ENCODE results near the gene KCNH8. TPM values are rescaled to one million over a fixed set of nuclear protein-coding genes. Genes with fewer than 3 reads are reported as not detected.

Gene KCNH8
- total and polyA plus RNA-seq, 3 donors from 2014 or later = 2.0 to 8.9 (median 7.1) TPM

DNA sequence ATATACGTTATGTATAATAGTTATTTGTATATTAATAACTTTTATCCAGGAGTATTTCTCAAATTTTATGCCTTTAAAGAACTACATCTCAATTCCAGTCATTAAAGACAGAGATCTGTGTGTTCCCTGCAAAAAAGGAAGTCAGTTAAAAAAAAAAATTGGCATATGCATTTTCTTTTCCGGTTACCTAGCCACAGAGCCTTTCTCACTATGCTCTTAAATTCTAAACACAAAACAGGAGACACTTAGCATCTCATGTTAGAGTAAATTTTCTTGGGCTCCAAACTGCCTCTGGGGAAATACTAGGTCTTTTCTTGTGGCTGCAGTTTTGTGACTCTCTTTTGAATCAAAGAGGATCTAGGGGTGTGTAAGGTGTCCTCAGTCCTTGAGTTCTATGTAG is 105.9 kb downstream of the KCNH8 start:
- TF ChIP-seq POLR2A (IDR thresholded peaks at IDR 0.05) = no peak
- TF ChIP-seq, protein P1, sequence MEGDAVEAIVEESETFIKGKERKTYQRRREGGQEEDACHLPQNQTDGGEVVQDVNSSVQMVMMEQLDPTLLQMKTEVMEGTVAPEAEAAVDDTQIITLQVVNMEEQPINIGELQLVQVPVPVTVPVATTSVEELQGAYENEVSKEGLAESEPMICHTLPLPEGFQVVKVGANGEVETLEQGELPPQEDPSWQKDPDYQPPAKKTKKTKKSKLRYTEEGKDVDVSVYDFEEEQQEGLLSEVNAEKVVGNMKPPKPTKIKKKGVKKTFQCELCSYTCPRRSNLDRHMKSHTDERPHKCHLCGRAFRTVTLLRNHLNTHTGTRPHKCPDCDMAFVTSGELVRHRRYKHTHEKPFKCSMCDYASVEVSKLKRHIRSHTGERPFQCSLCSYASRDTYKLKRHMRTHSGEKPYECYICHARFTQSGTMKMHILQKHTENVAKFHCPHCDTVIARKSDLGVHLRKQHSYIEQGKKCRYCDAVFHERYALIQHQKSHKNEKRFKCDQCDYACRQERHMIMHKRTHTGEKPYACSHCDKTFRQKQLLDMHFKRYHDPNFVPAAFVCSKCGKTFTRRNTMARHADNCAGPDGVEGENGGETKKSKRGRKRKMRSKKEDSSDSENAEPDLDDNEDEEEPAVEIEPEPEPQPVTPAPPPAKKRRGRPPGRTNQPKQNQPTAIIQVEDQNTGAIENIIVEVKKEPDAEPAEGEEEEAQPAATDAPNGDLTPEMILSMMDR (IDR thresholded peaks at IDR 0.05) = no peak
- no peak for DNase-seq
- H3K4me3 ChIP-seq = no peak overlapping the region
- WGBS, 2 donors = 84% methylated on average over 2 of the region's 2 CpGs
- no peak overlapping the region for H3K27ac ChIP-seq
- no peaks in the 10 kb centered on the region for H3K36me3 ChIP-seq (ENCODE audit: low read depth, missing control alignments)
- H3K9me3 ChIP-seq = no peaks in the 10 kb centered on the region
- no peaks in the 10 kb centered on the region for H3K27me3 ChIP-seq
- no peaks in the 10 kb centered on the region for H3K4me1 ChIP-seq
- intact Hi-C loops (cut with DNase I; ENCODE audit: low total_unique reads) = no loop called here

DNA sequence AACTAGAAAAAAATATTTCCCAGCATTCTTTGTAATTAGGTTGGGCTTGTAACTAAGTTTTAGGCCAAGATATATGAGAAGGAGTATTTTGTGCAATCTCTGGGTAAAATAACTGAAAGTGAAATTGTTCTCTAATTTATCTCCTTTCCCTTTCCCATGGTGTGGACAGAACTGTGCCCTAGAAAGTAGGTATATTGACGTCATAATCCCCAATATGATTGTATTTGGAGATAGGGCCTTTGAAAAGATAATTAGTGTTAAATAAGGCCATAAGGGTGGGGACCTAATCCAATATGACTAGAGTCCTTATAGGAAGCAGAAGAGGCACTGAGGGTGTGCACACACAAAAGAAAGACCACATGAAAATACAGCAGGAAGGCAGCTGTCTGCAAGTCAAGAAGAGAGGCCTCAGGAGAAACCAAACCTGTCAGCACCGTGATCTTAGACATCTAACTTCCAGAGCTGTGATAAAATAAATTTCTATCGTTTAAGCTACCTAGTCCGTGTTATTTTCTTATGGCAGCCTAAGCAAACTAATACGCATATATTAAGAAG is 106.6 kb downstream of the KCNH8 start:
- DNase-seq = no peak
- Histone ChIP-seq H3K36me3 (ENCODE audit: low read depth, missing control alignments) (no peaks in the 10 kb centered on the region), H3K4me1 (no peaks in the 10 kb centered on the region), H3K9me3 (no peaks in the 10 kb centered on the region), H3K27me3 (no peaks in the 10 kb centered on the region), H3K4me3 (no peak overlapping the region), H3K27ac (no peak overlapping the region)
- intact Hi-C loops (cut with DNase I; ENCODE audit: low total_unique reads) = no loop called here
- no peak for TF ChIP-seq POLR2A (IDR thresholded peaks at IDR 0.05)
- TF ChIP-seq, protein P1 (IDR thresholded peaks at IDR 0.05) = no peak
- 86 to 91% methylated on average over 5 of the region's 5 CpGs for WGBS, 2 donors

DNA sequence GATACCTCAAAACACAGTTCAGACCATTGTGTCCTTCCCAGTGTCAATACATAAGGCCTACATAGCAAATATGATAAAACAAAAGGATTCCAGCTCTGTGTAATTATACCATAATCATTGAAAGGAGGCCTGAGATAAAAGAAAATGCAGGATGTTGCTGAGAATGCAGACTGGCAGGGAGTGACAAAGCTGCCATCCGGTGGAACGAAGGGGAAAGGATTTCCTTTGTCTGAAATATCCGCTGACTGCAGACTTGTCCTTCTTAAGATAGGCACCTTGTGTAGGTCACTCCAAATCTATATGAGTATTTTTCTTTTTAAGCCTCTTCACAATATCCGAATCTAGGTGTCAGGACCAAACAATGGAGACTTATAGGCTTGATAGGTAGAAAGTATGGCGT is 108.0 kb downstream of the KCNH8 start:
- intact Hi-C loops (cut with DNase I; ENCODE audit: low total_unique reads) = no loop called here
- Histone ChIP-seq H3K4me3 (no peak overlapping the region), H3K27me3 (no peaks in the 10 kb centered on the region), H3K36me3 (ENCODE audit: low read depth, missing control alignments) (no peaks in the 10 kb centered on the region), H3K4me1 (no peaks in the 10 kb centered on the region), H3K9me3 (no peaks in the 10 kb centered on the region), H3K27ac (no peak overlapping the region)
- no peak for DNase-seq
- no peak for TF ChIP-seq POLR2A (IDR thresholded peaks at IDR 0.05)
- TF ChIP-seq, protein P1 (IDR thresholded peaks at IDR 0.05) = no peak
- 80 to 84% methylated on average over 5 of the region's 5 CpGs for WGBS, 2 donors

DNA sequence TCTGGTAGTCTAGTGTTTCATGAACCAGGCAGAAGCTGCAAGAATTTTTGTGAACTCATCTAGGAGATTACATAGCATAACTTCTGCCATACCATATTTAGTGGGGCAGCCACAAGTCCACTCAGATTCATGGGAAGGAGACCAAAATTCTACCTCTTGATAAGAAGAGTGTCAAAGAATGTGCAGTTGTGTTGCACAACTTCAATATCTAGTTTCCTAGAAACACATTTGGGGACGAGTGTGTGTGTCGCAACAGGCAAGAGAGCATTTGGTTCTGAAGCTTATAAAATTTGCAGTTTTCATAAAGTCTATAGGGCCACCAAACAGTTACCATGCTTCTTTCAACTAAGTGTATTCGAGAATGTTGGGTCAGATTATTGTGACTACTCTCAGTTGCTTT is 115.3 kb downstream of the KCNH8 start:
- DNase-seq = no peak
- H3K4me1 ChIP-seq = no peaks in the 10 kb centered on the region
- H3K9me3 ChIP-seq = no peaks in the 10 kb centered on the region
- H3K27ac ChIP-seq = no peak overlapping the region
- no peaks in the 10 kb centered on the region for H3K36me3 ChIP-seq (ENCODE audit: low read depth, missing control alignments)
- no peak overlapping the region for H3K4me3 ChIP-seq
- intact Hi-C loops (cut with DNase I; ENCODE audit: low total_unique reads) = no loop called here
- no peaks in the 10 kb centered on the region for H3K27me3 ChIP-seq
- TF ChIP-seq, protein P1 (IDR thresholded peaks at IDR 0.05) = no peak
- no peak for TF ChIP-seq POLR2A (IDR thresholded peaks at IDR 0.05)
- WGBS, 2 donors = 94 to 95% methylated on average over 3 of the region's 3 CpGs

DNA sequence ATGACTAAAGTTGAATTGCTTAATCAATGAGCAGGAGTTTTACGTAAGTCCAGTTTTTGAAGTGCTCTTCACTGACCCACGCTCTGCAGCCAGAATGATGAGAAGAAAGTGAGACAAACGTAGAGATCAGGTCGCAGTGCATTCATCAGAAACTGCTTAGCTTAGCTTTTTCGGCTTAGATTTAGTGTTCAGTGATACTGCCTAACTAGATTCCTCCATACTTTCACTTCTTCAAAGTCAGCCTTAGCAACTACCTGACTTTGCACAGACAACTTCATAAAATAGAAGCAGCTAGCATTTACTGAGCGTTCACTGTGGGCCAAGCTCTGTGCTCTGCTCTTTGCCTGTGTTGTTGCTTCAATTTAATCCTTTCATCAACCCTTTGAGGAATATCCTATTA is 116.1 kb downstream of the KCNH8 start:
- TF ChIP-seq, protein P1 (IDR thresholded peaks at IDR 0.05) = no peak
- no peak for TF ChIP-seq POLR2A (IDR thresholded peaks at IDR 0.05)
- Histone ChIP-seq H3K4me1 (no peaks in the 10 kb centered on the region), H3K4me3 (no peak overlapping the region), H3K36me3 (ENCODE audit: low read depth, missing control alignments) (no peaks in the 10 kb centered on the region), H3K9me3 (no peaks in the 10 kb centered on the region), H3K27ac (no peak overlapping the region), H3K27me3 (no peaks in the 10 kb centered on the region)
- WGBS, 2 donors = 84 to 87% methylated on average over 6 of the region's 6 CpGs
- DNase-seq = no peak
- intact Hi-C loops (cut with DNase I; ENCODE audit: low total_unique reads) = no loop called here
